Keratinocyte (primary cell): ENCODE results near the gene ATP2B1.

Experiments used
- CTCF ChIP-seq, 3 experiments: IDR thresholded peaks in 1 of 3; conservative IDR thresholded peaks in 1 of 3; optimal IDR thresholded peaks in 1 of 3; 2 replicates in 2 of 3; 3 replicates in 1 of 3; pipeline versions ENCODE3 to v1.5.1; 2011; ENCODE audit warnings: low read length in 3 of 3, mild to moderate bottlenecking in 3 of 3, moderate library complexity in 2 of 3, control low read depth in 1 of 3, inconsistent platforms in 1 of 3; ENCODE audit not compliant: insufficient read depth in 2 of 3; ENCODE audit errors: extremely low read depth in 1 of 3
- EZH2 ChIP-seq: IDR thresholded peaks from one replicate; pipeline ENCODE4 v1.6.1; 2012; ENCODE audit warnings: inconsistent platforms, mild to moderate bottlenecking, low read length, moderate library complexity

GRCh38 chr12:89750389-89751351, 42.0 kb upstream of the ATP2B1 start:
- TF ChIP-seq CTCF (optimal IDR thresholded peaks at IDR 0.05 in 1 of 3, IDR thresholded peaks at IDR 0.05 in 1 of 3, conservative IDR thresholded peaks at IDR 0.05 in 1 of 3; ENCODE audit: extremely low read depth in 1 of 3, insufficient read depth in 2 of 3, low read length in 3 of 3), result no peak
- TF ChIP-seq EZH2, result no peak
